GM21423 (cell line): ENCODE measurements around the gene SH3BP4.

Experiments
- ATAC-seq: cut with Tn5 transposase; IDR thresholded peaks from one replicate; pipeline ENCODE4 v1.9.1; 2021; ENCODE audit warnings: mild to moderate bottlenecking, moderate library complexity; ENCODE audit not compliant: unreplicated experiment

SH3BP4 gene

DNA sequence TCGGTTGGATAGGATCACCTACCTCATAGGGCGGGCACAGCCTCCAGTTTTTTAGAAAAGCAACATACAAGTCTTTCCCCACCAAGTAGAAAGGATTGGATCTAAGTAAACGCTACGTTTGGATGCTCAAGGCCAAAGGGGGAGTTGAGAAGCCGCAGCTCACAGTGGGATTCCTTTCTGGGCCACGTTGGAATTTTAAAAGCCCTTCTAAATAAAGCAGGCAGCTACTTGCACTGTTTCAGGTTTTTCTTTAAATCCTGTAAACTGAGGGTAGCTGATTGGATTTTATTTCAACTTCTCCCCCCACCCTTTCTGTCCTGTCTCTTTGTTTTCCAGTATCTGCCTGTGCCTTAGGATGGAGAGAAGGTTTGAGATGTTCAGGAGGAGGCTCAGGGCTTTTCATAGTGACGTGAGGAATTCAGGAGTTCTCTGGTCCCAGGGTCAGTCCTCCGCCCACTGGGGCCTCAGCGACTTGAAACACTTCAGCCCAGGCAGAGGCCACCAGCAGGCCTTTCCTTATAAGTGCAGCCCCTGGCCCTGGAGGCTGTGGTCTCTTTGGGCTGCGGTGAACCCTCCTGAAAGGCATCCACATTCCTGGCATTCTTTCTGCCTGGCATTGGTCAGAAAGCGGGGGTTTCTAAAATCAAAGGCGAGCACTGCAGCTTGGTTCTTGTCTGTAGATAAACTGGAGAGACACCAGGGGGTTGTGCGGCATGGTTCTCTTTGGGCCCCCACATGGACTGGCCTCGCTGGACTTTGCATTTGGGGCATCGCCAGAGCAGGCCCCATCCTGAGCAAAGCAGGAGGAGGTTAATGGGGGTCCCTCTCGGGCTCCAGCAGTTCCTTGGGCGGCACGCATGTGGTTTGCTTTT is 44.5 kb downstream of the SH3BP4 start:
- no peak for ATAC-seq

DNA sequence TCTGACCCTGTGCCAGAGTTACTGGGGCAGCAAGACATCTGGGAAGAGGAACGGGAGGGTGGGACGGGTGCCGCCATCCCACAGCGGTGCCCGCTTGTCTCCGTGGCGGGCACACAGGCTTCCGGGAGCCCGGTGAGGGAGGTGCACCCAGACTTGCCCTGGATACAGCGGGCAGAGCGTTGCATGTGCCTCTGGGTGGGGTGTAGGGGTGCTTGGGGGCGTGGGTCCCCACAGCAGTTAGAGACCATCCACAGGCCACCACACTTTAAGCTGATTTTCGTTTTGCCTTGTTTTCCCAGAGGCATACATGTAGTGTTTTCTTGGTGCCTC is 45.1 kb downstream of the SH3BP4 start:
- no peak for ATAC-seq

DNA sequence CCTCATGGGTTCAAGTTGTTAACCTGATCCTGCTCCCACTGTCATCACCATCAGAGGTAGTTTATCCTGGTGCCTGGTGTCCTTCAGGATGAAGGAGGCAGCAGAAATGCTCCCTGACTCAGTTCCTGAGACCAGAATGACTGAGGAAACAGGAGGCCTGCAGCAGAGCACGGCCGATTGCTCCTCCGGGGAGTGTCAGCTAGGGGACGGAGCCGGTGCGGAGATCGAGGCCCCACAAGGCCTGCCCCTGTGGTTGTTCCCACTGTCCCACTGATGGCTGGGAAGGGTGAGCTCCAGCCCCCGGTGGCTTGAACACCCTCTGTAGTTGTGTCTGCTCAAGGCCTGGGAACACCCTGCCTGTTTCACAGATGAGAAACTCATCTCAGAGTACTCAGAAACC is 45.6 kb downstream of the SH3BP4 start:
- ATAC-seq, result no peak

- no peak for ATAC-seq
Observed at GRCh38 chr2:234998404-234999211, 46.8 kb downstream of the SH3BP4 start.

DNA sequence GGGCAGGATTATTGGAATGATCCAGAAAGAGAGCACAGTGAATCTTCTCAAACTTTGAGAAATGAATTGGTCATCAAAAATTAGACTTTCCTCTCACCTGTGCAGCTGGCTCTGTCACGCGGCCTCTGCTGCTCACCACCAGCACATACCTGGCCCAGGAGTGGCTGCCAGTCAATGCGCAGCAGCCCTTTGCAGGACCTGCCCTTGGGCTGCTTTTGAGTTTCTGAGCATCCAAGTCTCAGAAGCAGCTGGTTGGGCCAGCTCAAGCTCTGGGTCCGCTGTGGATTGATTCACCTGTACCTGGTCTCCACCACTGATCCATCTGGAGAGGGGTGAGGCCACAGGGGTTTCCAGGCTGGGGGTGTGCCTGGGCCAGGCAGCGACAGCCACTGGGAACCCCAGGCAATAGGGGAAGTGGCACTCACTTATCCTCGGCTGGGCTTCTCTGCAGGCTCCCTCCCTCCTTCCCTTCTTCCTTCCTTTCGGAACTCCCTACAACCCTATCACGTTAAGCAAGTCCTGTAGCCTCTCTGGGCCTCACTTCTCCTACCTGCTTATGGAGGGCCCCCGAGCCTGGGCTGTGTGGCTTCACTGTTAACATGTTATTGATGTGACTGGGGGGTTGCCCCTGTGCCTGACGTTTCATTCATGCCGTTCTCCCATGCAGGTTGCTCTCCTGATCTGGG is 48.1 kb downstream of the SH3BP4 start:
- ATAC-seq, result no peak

- ATAC-seq, result no peak
Observed at GRCh38 chr2:235000426-235001236, 48.8 kb downstream of the SH3BP4 start.

DNA sequence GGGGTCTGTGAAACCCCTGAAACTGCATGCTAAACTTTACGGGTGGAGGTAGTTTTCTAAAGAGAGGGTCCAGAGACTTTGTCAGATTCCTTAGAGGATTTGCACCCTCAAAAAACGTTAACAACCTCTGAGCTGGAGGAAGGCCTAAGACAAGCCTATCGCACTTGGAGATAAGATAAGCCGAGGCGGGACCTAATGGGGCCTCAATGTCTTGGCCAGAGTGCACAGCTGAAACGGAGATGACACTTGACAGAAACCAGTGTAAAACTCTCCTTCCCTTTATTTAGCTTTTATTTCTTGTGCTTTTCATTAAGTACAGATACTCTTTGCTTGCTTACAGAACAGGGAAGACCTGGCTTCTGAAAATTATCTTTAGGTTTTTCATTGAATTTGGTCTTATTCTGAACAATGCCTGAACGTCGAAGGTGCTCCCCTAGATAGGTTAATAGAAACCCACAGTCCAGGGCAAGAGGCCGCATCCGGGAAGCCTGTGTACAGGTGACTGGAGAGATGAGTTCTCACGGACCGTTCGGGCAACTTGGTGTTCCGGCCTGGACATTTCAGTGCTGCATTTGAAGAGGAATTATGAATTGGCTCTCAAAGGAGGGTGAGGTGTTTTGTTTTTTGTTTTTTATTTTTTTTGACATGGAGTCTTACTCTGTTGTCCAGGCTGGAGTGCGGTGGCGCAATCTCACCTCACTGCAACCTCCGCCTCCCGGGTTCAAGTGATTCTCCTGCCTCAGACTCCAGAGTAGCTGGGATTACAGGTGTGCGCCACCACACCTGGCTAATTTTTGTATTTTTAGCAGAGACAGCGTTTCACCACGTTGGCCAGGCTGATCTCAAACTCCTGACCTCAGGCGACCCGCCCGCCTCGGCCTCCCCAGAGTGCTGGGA is 49.7 kb downstream of the SH3BP4 start:
- no peak for ATAC-seq

DNA sequence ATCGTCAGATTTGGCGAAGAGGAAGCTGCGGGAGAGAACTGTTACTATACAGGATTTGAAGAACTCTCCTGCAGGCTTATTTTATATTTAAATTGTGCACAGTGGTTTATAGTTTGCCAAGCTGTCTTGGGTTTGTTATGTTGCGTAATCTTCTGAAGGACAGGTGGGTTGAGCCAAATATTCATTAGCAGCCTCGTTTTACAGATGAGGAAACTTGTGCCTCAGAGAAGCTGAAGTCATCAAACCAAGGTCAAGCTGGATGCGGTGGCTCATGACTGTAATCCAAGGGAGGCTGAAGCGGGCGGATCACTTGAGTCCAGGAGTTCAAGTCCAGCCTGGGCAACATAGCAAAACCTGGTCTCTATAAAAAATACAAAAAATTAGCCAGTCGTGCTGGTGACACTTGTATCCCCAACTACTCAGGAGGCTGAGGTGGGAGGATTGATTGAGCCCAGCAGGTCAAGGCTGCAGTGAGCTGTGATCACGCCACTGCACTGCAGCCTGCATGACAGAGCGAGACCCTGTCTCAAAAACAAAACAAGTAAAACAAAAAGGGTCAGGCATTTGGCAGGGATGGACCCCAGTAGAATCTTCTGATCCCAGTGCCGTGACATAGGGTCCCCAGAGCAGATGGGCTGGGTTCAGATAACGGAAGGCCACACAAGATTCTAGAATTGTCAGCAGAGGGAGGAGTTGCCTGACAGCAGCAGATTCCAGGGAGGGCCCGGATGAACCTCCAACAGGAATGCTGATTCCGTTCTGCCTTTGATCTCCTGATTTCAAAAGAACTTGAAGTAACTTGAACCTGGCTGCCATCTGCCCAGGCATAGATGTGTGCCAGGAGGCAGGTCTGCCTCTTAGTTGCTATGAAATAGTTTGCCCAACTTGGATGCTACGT is 50.6 kb downstream of the SH3BP4 start:
- no peak for ATAC-seq

GRCh38 chr2:235003096-235003775 is 51.4 kb downstream of the SH3BP4 start:
- ATAC-seq, result no peak

DNA sequence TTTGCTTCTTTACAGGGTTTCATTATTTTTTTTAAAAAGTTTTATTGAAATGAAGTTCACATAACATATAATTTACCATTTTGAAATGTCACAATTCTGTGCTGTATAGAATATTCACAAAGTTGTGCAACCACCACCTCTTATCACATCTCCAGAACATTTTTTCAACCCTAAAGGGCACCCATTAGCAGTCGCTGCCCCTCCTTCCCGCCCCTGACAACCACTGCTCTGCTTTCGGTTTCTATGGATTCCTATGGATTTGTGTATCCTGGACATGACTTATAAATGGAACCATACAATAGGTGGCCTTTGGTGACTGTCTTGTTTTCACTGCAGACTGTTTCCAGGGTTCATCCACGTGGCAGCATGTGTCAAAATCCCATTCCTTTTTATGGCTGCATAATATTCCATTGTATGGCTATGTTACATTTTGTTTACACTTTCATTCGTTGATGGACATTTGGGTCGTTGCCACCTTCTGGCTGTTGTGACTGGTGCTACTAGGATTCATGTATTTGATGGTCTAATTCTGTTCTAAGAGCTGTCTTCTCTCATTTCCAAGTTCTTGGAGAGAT is 52.6 kb downstream of the SH3BP4 start:
- ATAC-seq, result no peak

- no peak for ATAC-seq
Observed at GRCh38 chr2:235005023-235005422, 53.2 kb downstream of the SH3BP4 start.

DNA sequence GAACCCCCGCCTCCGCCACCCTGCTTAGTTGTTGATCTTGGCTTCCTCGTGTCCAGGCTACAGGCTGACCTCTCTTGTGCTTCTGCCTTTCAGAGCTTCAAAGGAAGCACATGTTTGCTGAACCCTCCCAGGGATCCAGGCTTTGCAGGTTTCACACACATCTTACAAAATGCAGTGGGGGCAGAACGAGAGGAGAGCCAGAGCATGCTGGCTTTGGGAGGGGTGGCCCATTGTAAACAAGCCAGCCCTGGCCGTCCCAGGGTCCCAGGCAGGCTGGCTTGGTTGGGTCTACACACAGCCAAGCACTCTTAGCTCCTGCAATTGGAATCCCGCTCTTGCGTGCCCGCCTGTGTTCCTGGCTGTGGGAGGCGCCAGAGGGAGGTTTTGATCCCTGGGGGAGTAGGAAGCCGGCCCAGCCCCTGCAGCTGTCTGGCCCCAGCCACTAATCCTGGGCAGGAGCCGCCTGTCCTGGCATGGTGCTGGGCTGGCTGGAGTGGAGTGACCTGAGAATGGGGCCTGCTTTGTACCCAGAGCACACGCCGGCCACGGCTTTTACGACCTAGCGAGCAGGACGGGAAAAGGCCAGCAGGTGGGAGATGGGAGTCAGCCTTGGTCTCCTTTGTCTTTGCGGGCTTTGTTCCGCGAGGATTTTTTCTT is 53.9 kb downstream of the SH3BP4 start:
- ATAC-seq, result no peak

- no peak for ATAC-seq
Observed at GRCh38 chr2:235006461-235006860, 54.6 kb downstream of the SH3BP4 start.

DNA sequence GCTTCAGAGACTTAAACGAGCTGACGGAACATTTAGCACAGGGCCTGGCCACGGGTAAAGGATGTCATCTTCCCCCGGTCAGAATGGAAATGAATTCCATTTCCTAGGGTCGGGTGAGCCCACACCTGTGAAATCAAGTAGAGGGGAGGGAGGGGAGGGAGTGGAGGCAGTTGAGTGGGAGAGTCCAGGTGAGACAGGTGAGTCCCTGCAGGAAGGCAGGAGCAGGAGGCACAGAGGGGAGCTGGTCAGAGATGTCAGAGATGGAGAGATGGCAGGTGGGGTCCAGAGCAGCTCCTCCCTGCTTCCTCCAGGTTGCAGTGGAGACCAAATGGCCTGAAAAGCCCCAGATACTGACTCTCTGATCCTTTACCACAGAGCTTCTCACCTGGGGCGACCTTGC is 55.2 kb downstream of the SH3BP4 start:
- ATAC-seq, result no peak

- no peak for ATAC-seq
Observed at GRCh38 chr2:235007664-235008457, 56.0 kb downstream of the SH3BP4 start.

GRCh38 chr2:235008584-235009044 is 56.8 kb downstream of the SH3BP4 start:
- ATAC-seq, result no peak
